Activated gamma-delta T cell treated with Interleukin-2 at 50 U/mL for 16 hours (primary cell): Measurements from ENCODE around the gene RAB3IP.

Source experiments
- DNase-seq: peaks from one replicate; pipeline ENCODE4 v3.0.0-alpha.2; 2020

RAB3IP gene, protein sequence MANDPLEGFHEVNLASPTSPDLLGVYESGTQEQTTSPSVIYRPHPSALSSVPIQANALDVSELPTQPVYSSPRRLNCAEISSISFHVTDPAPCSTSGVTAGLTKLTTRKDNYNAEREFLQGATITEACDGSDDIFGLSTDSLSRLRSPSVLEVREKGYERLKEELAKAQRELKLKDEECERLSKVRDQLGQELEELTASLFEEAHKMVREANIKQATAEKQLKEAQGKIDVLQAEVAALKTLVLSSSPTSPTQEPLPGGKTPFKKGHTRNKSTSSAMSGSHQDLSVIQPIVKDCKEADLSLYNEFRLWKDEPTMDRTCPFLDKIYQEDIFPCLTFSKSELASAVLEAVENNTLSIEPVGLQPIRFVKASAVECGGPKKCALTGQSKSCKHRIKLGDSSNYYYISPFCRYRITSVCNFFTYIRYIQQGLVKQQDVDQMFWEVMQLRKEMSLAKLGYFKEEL

DNA sequence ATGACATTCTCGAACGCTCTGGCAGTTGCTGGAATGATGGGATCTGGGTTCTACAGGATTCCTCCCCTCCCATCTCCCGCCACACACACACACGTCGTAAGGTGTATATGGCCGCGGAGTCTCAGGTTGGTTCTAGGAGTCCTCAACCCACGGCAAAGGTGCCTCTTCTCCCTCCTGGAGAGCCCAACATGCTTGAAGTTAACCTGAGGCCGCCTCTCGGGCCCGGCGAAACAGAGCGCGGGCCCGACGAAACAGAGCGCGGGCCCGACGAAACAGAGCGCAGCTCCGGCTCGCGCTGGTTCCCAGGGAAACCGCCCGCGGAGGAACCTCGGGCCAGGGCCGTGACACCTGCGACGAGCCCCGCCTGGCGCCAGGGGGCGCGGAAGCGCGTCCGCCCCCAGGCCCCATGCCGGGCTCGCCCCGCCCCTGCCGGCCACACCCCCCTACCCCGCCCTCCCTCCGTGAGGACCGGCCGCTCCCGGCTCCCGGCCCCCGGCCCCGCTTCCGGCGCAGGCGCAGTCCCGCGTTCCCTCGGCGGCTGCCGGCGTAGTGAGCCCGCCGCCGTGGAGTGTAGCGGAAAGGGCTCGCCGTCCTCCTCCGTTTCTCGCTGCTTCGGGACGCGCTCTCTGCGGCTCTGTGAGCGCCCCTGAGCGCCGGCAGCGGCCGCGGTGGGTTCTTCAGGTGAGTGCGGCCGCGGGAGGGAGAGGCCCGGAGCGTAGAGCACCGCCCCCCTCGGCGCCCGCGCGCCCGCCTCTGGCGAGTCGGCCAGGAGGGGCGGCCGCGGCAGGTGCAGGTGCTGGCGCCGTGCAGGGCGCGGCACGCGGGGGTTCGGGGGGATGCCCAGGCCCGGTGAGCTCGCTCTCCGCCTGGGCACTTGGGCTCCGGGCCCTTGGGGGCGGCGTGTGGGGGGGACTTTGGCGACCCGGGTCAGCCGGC is at the start of gene RAB3IP:
Gene RAB3IP, plus strand, starts transcription at position 510 of the 936 bp plus-strand sequence. CDS start 16,549 bp downstream, outside the sequence.
- DNase-seq, result peak; percentile 91

DNA sequence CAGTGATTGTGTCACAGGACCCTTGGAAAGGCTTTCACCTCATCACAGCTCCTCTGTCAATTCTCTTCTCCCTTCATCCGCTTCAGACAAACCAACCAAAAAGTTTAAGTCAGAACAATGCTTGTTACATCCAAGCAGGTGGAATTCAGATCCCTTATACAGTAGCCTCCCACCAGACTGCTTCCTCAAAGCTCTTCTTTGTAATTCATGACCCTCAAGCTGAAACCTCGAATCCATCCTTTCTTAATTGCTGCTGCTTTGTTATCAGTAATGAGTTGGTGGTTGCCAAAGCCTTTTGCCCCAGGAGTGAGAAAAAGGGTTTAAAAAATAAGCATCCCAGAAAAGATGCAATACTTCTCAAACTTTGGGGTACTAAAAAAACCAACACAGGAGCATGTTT is 49.0 kb upstream of the RAB3IP start:
- no peak for DNase-seq

DNA sequence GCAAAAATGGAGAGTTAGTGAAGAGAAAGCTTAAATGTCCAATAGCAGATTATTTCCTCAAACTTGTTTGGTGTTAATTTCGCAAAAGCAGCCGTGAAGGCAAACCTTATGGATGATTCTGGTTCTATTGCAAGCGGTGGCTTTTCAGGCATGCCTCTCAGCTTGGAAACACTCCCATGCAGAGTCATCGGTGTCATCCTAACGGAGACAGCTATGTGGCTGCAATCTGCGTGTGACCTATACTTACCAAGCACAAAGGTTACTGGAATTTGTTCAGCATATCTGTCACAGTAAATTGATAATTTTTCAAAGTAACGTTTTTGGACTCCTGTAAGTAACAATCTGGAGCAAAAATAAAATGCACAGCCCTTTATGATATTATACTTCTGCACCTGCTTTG is 44.5 kb upstream of the RAB3IP start:
- no peak for DNase-seq

DNA sequence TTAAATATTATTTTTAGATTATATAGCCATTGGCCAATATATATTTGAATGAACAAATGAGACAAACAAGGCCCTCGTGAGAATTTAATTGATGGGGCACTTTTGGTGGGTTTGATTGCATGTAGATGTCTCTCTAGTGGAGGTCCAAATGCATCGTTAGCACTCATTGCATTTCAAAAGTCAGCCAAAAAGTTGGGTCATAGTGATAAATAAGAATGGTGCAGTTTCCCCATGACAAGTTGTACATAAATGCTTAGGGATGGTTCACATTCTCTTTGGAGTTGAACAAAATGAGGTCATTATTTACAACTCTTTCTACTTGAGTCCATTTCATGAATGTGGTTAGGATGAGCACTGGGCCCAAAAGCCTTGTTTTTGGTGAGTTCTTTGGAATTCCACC is 40.6 kb upstream of the RAB3IP start:
- DNase-seq, result no peak

DNA sequence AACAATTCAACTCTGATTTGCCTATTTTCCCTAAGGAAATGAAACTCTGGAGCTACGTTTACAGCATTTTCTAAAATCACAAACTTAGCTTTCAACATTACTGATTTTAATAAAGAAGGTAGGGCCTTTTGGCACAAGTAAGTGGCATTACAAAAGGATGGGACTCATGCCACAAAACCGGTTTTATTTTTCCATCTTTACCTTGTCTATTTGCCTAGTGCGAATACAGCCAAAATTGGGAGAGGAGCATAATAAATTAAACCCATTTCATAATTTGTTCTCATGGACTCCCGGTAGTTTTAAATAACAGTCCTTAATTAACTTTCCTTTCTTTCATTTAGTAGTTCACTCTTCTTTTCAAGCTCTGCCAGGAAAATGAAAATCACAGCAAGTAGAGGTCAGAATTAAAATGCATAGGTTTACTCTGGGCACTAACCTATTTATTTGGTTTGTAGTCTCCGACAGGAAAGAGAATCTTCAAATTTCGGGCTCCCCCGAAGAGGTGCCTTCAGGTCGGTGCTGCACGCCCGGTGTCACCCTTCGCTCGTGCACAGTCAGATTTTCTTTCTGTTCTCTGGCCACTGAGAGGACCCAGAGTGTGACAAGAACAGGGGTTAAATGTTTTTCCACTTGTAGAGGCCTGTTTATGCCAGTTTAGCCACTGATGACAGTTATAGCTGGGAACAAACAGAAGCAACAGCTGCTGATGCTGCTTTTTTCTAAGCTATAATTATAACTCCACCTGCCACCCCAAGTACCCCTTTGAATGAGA is 39.7 kb upstream of the RAB3IP start, which contains the start of gene BEST3:
Gene BEST3, minus strand, starts transcription at position 535 of the 772 bp plus-strand sequence. CDS start 1,505 bp downstream, outside the sequence.
- no peak for DNase-seq

DNA sequence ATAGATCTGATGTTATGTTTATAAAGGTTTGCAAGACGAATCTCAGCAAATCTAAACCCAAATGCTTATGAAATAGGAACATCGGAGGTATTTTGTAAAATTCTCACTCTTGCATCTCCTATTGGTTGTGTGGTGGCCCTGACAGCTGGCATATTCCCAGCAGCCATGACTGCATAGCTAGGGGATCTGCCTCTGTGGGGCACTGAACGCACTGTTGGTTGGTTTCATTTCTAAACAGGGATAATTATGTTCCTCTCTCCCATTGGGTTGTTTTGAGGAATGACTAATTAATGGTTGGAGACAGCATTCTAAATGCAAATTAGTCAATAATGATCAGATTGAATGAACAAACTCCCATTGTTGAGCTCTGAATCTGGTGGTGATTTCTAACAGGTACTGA is 36.8 kb upstream of the RAB3IP start:
- no peak for DNase-seq

DNA sequence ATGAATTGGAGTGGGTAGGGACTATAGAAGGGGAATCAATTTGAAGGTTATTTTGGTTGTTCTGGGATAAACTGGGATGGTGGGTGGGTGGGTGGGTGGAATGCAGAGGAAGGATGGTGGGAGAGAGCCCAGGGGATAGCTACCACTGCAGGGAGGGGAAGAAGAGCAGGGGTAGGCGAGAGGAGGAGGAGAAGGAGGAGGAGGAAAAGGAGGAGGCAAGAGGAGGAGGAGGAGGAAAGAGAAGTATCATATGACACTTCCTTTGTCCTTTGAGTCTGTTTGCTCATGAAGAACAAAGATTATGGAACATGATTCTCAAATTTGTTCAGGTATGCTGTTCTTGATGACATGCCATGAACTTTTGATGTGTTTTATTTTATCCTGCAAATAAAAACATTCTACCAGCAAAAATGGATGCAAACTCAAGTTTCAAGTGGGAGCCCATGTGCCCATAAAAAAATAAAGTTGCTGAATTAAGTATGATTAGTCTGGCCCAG is 35.5 kb upstream of the RAB3IP start:
- DNase-seq, result no peak

DNA sequence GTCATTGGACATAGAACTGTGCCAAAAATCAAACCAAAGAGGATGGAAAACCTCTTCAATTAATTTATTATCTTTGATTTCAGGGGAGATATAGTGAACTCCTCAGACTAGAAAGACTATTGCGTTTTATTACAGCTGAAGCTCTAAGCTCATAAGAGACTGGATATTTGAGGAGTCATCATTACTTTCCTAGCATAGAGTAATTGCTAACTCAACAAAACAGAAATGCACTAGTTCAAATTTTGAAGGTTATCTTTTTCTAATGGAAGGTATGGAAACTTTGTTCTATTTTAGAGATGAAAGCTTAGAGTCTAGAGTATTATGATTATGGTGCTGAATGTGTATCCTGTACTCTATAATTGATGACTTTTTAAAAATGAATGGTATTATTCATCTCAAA is 34.3 kb upstream of the RAB3IP start:
- no peak for DNase-seq

DNA sequence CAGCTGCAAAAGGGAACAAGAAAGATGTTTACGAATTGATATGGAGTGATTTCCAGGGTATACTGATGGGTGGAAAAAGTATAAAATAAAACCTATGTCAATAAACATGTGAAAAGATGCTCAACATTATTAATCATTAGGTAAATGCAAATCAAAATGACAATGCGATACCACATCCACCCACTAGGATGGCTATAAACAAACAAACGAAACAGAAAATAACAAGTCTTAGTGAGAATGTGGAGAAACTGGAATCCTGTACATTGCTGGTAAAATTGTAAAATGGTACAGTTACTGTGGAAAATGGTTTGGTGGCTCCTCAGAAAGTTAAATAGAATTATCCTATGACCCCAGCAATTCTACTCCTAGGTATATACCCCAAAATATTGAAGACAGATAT is 30.0 kb upstream of the RAB3IP start:
- DNase-seq, result no peak

DNA sequence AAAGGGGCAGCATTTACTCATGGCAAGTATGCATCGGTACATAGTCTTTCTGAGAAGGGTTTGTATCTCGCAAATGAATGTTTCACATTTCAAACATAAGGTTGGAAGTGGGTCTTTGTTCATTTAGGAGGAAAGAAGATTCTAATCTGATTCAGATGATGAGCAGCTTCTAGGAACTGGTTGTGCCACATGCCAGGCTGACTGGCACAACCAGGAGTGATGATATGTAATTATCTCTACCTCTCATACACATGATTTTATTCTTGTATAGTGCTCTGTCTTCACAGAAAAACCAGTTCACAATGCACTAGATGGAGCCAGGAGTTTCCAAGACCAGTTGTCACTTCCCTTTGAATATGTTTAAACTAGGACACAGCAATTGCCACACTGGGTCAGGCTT is 25.8 kb upstream of the RAB3IP start:
- DNase-seq, result no peak

DNA sequence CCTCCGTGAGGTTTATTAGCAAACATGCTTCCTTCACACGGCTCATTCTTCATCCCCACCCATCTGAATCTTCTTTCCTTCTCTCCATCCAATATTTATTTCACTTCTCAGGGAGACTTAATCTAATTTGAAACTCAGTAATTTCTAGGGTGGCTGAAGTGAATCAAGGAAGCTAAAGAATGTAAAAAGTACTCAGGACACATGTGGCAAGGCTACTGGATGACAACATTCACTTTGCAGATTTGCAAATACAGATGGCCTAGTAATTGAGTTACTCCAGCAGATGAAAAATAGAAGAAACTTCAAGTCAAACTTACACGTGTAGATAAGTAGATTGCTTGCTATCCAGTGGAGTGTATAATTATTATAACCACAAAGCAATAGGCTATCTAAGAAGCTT is 24.1 kb upstream of the RAB3IP start:
- no peak for DNase-seq

DNA sequence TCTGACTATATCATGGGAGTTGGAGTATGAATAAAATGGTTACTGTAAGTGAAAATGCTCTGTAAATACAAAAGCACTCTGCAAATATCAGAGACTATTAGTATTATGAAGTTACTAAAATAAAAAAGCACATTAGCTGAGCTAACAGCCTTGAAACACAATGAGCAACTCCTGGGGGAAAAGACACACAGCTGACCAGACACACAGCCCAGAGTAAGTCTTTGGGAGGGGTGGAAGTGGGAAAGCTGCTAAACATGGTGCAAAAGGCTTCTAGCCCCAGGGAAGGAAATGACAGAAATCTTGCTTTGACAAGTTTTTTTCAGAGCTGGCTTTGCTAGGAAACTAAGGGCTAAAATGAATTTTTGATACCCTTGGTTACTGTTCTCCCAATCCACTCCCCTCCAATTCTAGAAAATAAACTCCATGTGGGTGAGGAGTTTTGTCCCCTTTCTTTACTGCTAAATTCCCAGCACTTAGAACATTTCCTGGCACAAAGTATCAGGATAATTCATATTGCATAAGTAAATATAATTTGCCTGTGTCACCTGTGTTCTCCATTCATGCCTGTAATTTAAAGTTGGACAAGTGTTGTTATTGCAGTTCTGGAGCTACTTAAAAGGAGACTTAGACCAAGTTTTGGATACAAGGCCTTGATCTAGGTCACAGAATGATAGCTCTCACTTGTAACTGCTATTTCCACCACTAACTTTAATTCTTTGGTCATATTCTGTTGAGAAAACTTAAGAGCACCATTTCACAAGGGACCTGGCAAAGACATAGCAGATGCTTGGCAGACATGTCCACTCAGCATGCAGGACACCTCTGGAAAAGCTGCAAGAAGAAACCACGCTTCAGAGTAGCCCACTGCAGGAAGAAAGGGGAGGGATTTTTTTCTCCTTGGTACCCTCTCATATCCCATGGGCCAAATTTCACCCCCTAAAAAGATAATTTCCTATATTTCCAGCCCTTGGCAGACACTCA is 19.0 kb upstream of the RAB3IP start:
- DNase-seq, result no peak

DNA sequence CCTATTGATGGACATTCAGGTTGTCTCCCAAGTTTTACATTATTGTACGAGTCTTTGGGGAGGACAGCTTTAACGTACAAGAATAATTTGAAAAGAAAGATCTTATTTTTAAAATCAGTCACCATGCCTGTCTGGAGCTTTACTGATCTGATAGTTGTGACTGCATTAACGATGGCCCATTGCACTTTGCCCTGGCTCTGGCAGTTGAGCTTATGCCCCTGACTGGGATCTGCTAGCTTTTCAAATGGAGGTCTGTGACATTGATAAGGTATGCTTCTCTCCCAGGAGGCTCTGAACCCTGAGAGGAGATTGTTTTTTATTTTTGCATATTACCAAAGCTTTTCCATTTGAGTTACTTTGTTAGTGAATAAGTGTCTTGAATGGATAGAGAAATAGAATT is 17.9 kb upstream of the RAB3IP start:
- DNase-seq, result no peak

DNA sequence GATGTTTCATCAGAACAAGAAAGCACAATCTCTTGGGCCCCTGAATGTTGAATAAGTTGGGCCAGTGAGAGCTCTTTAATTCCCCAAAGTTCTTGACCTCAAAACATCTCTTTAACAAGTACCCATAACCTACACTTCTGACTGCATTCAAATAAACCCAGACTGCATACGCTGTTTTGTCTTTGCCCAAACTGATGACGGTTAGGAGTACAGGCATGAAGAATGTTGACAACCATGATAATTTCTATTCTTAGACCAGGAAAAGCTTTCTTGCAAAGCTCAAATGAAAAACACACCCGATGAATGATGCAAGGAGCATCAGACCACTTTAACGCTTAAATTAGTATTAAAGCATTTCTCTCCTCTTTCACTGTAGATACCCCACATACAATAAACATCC is 11.7 kb upstream of the RAB3IP start:
- DNase-seq, result no peak

DNA sequence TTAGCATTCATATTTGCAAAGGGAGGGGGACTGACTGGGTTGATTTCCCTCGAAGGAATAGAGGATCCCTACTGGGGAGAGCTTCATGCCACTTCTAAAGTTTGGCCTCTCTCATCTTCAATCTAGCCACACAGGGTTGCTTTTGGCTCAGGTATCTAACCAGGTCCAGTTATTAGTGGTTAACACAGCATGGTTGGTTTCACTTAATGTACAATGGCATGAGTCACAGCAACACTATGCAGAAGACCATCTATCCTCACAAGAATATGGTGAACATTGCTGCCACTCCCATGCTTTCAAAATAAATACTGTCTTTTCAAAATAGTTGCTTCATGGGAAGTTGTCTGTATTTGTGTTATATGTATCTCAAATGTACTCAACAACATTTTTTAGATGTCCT is 6.6 kb upstream of the RAB3IP start:
- DNase-seq, result no peak

DNA sequence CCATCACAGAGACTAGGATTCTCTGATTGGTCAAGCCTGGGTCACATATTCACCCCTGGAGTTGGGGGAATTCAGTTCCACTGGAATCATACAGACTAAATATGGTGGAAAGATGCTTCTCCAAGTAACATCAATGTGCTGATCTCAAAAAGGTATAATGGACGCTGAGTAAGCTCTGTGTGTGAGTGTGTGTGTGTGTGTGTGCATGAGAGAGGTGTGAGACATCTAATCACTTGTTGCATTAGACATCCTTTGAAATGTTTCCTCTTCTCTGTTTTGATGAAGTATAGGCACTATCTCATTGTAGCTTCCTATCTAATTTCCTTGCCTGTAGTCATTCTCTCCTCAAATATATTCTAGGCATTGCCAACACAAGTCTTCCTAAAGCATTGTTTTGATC is 5.0 kb upstream of the RAB3IP start:
- no peak for DNase-seq

DNA sequence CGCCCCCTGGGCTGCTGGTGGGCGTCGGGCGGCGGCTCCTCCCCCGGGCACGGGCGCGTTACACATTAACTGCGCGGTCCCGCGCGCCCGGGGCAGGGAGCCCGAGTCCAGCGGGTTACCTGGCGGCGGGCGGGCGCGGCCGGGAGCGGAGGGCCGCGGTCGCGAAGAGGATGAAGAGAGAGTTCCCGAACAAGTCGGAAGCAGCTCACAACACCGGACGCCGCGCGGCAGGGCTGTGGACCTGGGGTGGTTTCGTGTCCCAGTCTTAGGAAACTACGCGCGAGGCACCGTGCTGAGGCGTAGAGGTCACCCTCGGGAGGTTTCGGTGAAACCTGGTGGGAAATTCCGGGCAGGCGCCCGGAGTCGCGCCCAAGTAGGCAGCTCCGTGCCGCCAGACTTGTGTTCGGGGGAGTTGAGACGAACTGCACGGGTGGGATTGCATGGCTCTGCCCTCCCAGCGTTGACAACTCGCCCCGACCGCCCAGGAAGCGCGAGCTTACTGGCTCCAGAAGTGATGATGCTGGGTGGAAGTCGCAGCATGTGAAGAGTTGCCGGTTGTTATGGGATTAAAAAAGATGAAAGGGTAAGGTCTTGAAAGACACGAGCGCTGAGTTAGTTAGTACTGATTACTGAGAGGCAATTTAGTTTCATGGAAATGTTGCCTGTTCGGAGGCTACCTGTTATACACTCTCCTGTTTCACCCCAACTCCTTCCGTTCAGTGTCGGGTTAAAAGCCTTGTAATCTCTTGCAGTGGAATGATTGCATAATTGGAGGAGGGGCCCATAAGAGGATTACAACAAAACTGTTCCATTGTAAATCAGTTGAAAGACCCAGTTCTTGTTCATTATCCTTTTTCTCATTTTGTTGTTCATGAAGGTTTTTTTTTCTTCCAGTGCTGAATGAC is 879 bp downstream of the RAB3IP start:
- peak; percentile 55 for DNase-seq

DNA sequence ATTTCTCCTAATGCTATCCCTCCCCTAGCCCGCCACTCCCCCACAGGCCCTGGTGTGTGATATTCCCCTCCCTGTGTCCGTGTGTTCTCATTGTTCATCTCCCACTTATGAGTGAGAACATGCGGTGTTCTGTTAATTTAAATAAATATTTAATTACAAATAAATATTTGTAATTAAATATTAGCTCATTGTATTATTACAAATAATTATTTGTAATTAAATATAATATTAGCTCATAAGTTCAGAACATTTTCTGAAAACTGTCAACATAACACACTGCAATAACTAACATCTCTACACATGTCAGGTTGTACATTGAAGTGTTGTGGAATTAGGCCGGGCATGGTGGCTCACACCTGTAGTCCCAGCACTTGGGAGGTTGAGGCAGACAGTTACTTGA is 5.4 kb downstream of the RAB3IP start:
- DNase-seq, result no peak

DNA sequence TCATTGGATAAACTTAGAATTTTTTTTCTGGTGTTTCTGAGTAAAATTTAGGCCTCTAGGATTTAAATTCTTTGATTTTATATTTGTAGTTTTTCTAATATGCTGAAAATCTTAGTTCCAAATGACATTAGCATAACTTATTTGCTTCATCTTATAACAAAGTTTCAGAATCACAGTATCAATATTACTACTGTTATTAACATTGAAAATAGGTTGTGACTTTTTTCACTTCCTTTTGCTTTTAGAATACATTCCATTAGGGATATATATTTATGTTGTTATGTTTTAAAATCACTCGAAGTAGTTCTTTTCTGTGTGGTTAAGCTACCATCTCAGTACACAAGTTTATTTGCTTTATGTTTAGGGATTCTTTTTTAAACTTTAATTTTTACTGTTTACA is 12.8 kb downstream of the RAB3IP start:
- DNase-seq, result no peak

DNA sequence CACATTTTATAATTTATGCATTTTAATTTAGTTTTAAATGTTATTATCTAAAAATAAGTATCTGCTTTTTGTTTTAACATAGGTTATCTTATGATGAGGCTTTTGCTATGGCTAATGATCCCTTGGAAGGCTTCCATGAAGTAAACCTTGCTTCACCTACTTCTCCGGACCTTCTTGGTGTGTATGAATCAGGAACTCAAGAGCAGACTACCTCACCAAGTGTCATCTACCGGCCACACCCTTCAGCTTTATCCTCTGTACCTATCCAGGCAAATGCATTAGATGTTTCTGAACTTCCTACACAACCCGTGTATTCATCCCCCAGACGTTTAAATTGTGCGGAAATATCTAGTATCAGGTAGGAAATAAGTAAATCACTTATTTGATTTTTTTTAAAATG is 16.6 kb downstream of the RAB3IP start:
- DNase-seq, result no peak
